GM21447 (cell line): ENCODE results near the gene LRRC74B.
"Not testable (repeated sequence)": the region's sequence is repeated elsewhere in the genome, so short reads cannot be mapped to it uniquely, and the experiment has no call there.

Experiments used
- ATAC-seq: cut with Tn5 transposase; IDR thresholded peaks from one replicate; pipeline ENCODE4 v1.9.1; 2021; ENCODE audit not compliant: unreplicated experiment

The LRRC74B gene

DNA sequence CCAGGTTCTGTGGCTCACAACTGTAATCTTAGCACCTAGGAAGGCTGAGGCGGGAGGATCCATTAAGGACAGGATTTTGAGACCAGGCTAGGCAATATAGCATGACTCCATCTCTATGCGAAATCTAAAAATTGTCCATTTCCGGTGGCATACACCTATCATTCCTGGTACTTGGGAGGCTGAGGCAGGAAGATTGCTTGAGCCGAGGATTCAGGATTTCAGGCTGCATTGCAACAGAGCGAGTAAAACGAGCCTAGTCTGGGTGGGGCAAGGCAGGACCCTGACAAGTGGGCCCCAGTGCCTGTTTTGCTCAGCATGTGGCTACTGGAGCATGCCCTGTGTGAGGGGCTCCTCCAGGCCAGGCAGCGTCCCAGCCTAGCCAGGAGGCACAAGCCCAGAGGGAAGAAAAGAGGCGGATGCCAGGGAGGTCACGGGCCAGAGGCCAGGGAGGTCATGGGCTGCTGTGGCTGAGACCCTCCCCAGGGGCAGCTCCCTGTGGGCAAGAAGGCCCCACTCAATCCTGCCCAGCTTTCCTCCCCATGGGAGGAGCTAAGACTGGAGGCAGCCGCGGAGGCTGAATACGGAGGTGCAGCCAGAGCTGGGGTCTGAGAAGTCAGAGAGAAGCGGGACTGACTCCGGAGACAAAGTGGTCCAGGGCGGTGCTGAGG lies 8.4 kb downstream of the LRRC74B start:
- ATAC-seq, result no peak

DNA sequence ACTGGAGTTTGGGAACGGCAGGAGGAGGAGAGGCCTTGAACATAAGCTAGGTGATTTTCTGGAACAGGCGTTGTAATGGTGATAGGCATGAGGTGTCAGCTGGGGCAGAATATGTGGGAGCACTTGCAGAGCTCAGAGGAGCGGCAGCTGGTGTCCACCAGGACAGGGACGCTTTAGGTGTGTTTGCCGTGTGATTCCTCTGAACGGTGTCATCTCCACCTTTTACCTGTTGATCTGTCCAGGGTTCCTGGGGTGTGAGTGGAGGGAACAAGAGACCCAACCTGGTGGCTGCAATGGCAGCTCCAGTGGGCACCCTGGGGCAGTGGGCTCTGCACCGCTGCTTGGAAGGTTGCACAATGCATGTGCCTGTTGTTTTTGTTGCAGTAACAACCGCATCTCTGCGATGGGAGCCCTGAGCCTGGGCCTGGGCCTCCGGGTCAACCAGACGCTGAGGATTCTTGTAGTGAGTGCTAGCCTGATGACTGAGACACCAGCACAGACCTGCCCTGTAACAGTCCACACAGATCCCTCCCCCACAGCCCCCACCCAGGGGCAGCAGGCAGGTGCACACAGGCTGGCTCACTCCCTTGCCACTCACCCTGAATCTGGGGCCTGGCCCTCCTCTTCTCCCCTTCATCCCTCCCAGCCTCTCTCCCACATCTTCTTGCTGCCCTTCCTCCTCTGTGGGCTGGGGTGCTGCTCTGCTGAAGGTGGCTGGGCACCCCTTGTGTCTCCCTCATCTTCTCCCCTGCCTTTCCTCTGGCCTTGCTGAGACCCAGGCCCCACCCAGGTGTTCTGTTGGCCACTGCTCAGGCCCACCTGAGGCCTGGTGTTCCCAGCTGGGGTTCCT lies 9.2 kb downstream of the LRRC74B start:
- ATAC-seq, result no peak

DNA sequence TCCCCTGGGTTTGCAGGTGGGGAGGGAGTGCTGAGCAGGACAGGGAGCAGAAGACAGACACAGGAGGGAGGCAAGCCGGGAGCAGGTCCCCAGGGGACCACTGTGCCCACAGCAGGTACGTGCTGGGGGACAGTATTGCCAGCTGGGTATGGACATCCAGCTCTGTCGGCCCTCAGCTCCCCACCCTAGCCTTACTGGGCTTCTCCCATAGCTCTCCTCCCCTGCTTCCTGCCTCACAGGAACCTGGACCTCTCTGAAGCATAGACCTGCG lies 9.8 kb downstream of the LRRC74B start:
- ATAC-seq, result no peak

DNA sequence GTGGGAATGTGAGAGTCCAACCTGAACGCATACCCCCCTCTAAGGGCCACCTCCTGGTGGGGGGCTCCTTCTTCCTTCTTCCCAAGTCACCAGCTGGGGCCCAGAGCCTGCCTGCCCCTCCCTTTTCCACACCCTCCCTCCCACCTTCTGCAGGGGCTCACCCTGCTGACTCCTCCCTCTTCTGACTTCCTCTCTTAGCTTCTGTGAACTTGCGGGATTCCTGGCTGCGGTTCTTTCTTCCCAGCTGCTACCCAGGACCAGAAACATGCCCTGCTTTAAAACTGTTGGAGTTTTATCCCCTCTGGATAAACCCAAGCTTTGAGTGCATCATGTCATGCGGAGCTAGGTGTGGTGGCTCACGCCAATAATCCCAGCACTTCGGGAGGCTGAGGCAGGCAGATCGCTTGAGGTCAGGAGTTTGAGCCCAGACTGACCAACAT lies 10.2 kb downstream of the LRRC74B start:
- ATAC-seq, result no peak

DNA sequence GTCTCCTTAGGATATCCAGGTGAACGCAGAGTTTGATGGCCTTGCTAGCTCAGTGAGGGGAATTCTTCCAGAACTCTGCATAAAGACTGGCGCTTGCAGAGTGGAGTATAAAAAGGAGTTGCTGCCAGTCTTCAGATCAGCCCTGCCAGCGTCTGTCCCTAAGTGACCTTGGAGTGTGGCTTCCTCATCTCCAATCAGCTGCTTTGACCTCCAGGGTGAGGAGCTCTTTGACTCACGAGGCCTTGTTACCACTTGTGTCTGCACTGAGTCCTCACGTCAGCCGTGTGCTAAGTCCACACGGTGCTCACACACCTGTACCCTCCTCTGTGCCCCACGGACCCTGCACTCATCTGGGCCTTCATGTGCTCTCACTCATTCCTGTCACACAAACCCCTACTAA lies 14.6 kb downstream of the LRRC74B start:
- ATAC-seq, result not testable (repeated sequence)

DNA sequence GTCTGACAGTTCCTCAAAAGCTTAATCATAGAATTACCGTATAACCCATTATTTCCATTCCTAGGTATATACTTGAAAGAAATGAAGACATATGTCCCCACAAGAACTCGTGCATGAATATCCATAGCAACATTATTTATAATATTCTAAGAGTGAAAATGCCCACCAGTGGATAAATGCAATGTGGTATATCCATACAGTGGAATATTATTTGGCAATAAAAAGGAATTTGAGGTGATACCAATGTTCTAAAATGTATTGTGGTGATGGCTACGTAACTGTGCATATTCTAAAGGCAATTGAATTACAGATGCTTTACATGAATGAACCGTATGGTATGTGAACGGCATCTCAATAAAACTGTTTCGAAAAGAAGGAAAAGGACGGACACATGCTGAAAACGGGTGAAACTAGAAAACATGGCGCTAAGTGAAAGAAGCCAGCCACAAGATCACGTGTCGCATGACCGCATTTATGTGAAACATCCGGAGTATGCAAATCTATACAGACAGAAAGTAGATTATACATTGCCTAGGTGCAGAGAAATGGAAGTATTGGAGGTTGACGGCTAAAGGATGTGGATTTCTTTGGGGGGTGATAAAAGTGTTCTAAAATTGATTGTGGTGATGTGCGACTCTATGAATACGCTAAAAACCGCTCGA lies 16.0 kb downstream of the LRRC74B start:
- ATAC-seq, result not testable (repeated sequence)

DNA sequence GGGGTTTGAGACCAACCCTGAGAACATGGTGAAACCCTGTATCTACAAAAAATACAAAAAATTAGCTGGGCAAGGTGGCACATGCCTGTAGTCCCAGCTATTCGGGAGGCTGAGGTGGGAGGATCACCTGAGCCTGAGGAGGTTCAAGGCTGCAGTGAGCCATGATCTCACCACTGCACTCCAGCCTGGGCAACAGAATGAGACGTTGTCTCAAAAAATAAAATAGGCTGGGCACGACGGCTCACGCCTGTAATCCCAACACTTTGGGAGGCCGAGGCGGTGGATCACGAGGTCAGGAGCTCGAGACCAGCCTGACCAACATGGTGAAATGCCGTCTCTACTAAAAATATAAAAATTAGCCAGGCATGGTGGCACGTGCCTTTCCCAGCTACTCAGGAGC lies 18.7 kb downstream of the LRRC74B start:
- not testable (repeated sequence) for ATAC-seq

DNA sequence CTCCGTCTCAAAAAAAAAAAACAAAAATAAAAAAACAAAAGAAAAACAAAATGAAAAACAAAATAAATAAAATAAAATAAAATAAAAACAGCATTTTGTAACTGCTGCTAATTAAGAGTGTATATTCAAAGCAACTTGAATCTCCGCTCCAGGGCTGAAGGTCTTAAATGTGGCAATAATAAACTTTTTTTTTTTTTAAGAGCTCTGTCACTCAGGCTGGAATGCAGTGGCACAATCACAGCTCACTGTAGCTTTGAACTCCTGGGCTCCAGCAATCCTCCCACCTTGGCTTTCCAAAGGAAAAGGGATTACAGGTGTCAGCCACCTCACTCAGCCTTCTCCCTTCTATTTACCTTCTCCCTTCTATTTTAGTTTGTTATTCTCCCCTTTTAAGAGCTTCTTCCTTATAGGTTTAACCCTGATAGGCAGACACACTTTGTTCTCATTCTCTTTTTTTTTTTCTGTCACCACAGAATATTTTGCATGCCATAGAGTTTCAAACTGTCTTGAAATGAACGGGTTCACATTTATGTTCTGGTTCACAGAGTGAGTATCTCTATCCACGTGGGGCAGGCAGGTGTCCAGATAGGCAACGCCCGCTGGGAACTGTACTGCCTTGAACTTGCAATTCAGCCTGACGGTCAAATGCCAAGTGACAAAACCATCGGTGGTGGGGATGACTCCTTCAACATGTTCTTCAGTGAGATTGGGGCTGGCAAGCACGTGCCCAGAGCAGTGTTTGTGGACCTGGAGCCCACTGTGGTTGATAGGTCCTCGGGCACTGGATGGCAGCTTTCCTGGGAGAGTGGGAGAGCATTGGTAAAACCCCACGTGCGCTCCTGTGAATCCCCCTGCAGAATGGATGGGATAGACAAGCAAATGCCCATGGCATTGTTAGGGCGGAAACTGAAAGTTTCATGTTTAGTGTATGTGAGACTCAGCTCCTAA lies 19.4 kb downstream of the LRRC74B start:
- no peak for ATAC-seq

DNA sequence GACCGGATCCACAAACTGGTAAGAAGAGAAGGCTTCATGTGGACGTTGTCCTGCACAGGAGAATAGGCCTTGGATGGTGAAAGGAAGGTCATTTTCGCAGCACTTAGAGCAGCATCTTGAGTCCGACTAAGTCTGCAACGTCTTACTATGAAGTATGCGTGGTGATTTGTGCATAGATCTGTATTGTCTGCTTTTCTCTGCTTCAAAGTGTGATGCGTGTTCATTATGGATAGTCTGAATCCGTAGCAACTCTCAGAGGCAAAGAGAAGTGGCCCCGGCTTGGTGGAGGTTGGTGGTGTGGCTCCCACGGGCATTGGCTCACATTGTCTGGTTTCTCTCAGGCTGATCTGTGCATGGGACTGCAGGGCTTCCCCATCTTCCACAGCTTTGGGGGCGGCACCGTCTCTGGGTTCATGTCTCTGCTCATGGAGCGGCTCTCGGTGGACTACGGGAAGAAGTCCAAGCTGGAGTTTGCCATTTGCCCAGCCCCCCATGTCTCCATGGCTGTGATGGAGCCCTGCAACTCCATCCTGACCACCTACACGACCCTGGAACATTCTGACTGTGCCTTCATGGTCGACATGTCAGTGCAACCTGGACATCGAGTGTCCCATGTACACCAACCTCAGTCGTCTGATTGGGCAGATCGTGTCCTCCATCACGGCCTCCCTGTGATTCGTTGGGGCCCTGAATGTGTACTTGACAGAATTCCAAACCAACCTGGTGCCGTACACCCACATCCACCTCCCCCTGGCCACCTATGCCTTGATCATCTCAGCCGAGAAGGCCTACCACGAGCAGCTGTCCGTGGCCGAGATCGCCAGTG lies 21.5 kb downstream of the LRRC74B start:
- ATAC-seq, result no peak

DNA sequence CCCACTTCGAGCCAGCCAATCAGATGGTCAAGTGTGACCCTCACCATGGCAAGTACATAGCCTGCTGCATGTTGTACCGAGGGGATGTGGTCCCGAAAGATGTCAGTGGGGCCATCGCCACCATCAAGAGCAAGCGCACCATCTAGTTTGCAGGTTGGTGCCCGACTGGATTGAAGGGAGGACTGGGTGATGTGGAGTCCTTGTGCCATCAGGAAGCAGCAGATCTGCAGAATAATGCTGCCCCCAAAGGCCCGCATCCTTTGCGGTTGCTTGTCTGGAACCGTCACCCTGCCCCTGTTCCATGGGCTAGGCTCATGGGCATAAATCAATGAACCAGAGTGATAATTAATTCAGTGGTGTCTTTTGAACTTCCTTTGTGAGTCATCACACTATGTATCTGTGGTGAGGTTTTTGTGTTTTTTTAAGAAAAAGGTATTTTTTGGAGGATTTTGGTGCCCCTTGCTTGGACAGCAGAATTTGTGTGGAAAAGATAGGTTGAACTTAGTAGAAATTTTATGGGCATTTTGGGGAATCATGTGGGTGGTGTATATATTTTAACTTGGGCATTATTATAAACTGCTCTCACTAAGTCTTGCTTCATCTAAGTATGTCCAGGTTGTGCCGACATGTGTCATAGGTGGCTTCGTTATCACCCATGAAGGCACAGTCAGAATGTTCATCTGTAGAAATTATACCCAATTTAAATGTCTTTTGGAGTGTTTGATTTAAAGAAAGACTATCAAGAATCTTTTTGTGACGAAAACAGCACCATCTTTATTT lies 22.3 kb downstream of the LRRC74B start:
- no peak for ATAC-seq

DNA sequence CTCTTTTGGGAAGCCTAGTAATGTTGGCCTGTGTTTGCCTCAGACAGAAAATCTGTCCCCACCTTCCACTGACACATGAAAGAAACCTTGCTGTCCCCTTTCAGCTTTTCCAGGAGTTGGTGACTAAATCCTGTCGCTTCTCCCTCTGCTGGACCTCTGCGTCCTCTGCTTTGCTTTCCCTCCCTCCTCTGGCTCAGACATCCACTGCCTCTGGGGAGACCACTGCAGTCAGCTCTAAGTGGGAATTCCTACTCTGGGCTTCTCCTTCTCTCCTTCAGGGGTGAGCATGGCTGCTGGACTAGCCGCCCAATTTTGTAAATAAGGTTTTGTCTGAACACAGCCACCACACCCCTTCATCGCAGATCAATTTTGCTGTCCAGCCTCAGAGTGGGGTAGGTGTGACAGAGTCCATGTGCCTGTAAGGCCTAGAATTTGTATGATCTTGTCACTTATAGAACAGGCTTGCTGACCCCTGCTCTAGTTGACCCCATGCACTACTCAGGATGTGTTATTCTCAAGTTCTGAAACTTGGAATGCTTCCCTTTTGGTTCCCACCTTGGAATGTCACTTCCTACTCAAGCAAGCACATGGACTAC lies 23.0 kb downstream of the LRRC74B start:
- no peak for ATAC-seq

DNA sequence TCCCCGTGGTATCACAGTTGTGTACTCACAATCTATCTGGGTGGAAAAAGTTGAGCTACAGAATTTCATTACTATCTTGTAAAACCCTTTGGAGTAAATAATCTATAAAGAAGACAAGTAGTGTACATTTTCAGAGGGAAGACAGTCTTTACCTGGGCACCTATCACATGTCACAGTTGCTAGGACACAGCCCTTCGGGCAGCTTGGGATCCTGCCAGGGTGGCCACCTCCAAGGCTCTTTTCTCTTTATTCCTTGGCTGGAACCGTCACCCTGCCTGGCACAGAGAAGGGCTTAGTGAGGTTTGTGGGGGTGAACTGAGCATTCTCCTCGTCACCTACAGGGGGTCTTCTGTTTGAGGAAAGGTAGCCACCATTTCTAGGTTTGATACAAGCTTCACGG lies 23.6 kb downstream of the LRRC74B start:
- ATAC-seq, result no peak

DNA sequence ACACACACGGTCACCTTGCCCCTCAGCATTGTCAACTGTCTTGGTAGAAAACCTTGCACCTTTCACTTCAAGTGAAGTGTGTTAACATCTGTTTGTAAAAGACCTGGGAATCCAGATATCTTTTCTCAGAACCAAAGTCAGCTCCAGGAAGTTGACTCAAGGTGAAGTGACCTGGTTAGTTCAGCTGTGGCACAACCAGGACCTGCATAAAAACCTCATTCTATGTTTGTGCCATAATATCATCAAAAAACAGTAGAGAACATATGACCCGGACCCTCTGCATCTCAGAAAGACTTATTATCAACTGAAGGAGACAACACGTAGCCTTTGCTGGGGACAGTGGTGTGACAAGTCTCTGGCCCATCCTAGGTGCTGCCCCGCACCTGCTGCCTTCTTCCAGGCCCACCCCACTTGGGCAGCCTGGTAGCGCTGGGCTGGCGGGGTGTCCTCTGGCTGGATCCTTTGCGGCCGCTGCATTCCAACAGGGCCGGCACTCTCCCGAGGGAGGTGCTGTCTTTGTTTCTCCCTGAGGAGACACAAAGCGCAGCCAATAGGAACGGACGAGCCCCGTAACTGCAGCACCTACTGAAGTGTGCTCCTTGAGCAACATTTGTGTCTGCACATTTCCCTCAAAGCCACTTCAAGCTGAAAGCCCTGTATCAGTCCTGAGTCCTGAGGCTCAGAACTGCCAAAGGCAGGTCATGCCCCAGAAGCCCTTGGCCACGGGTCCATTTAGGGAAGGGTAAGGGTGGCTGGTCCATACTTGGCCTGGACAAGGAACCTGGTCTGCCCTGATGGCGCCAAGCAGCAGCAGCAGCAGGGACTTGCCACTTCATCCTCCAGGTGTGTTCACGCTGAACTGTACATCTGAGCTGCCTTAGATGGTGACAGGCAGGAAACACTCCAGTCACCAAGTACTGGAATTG lies 25.2 kb downstream of the LRRC74B start:
- no peak for ATAC-seq

DNA sequence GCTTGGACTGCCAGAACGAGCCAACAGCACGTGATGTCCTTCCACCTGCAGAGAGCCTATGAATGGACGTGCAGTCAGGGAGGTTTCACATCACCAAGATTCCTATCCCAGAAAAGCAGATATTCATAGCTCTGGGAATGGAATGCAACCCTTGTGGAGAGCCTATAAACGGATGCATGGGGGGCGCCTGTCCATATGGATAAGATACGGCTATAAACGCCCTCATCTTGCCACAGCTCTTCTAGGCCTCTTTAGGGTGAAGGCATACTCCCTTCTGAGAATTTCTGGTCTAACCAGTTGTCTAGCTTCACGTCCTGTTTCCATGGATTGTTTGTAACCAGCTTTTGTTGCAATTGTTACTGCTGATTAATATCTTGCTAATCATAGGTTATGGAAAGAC lies 26.1 kb downstream of the LRRC74B start:
- not testable (repeated sequence) for ATAC-seq

DNA sequence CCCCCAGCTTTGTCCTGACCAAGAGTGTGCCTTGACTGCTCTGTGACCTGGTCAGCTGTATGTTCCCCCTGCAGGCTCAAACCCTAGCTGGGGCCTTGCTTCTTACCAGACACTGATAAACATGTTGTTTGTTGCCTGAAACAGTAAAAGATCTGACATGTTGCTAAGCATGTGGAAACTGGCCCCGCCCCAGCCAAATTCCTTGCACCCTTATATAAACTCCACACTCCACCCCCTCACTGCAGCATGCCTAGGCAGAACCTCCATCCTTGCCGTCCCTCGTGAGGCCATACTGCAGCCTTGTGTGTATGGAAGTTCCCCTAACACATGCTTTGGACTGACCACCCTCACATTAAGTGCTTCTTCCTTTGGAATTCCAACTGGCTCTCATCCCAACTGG lies 27.3 kb downstream of the LRRC74B start:
- ATAC-seq, result no peak

DNA sequence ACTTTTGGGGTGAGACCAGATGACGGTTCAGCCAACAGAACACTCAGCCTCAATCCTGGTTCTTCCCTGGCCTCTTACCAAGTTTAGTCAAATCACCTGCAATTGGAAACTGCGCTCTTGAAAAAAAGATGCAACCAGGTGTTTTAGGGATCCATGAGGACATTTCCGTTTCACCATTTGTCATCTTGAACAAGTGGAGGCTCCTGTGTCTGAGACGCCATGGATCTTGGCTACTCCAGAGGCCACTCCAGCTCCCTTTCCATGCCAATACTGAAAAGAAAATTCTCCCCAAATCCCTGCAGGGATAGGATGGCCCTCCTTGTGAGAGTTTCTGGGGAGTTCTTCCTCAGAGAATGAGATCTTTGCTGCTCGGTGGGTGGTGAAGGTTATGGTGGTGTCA lies 27.7 kb downstream of the LRRC74B start:
- no peak for ATAC-seq

DNA sequence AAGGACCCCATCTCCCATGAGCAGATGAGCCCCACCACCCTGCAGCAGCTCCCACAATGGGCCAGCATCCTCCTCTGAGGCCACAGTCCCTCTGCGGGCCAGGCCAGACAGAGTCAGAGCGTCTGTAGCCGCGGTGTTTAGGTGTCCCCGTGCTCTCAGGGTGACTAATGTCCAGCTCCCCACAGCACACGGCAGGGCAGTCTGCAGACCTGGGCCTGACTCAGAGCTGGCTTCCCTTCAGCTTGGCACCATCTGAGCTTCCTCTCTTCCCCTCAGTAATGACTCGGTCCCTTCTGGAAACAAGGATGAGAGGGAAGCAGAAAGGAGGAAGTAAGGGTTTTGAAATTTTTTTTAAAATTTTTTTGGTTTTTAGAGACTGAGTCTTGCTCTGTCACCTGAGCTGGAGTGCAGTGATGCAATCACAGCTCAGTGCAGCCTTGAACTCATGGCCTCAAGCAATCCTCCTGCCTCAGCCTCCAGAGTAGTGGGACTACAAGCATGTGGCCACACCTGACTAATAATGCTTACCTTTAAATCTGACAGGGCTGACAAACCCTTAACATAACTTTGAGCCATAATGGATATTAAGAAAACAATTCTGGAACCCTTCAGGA lies 28.5 kb downstream of the LRRC74B start:
- ATAC-seq, result no peak
